OCI-LY1 (cell line): ENCODE measurements around the gene GATD1.
A peak's percentile ranks its signal among the peaks of the same experiment; 100 is the strongest.

Experiments used
- H2AFZ ChIP-seq: fragments of 200-600 bp; sonication (generic), shearing (Covaris generic); 2 replicates; pipeline ENCODE4 v1.6.0; 2014; ENCODE audit warnings: antibody characterized with exemption, mild to moderate bottlenecking, low read length
- H3F3A ChIP-seq: fragments of 200-600 bp; sonication (generic), shearing (Covaris generic); 2 replicates; pipeline ENCODE4 v1.6.0; 2014; ENCODE audit warnings: mild to moderate bottlenecking, antibody characterized with exemption, low read length, moderate library complexity; ENCODE audit not compliant: insufficient read depth
- H3K27ac ChIP-seq: fragments of 200-600 bp; sonication (generic); 2 replicates; pipeline ENCODE4 v1.5.1; 2014; ENCODE audit warnings: low read length, mixed run types, mild to moderate bottlenecking, low read depth; ENCODE audit not compliant: poor library complexity, severe bottlenecking
- H3K27me3 ChIP-seq: fragments of 200-600 bp; sonication (generic); 2 replicates; pipeline ENCODE4 v1.6.0; 2014; ENCODE audit warnings: antibody characterized with exemption, mild to moderate bottlenecking, low read length, moderate library complexity; ENCODE audit not compliant: insufficient read depth
- H3K36me3 ChIP-seq: fragments of 200-600 bp; sonication (generic); 2 replicates; pipeline ENCODE4 v1.6.1; 2014; ENCODE audit warnings: mild to moderate bottlenecking, antibody characterized with exemption, low read length, moderate library complexity, mixed read lengths; ENCODE audit not compliant: insufficient read depth
- H3K4me1 ChIP-seq: fragments of 200-600 bp; sonication (generic); 2 replicates; pipeline ENCODE4 v1.5.1; 2014; ENCODE audit warnings: mild to moderate bottlenecking, low read length, moderate library complexity; ENCODE audit not compliant: insufficient read depth, severe bottlenecking
- H3K4me2 ChIP-seq: fragments of 200-600 bp; sonication (generic), shearing (Covaris generic); 2 replicates; pipeline ENCODE4 v1.6.1; 2014; ENCODE audit warnings: low read length
- H3K4me3 ChIP-seq: fragments of 200-600 bp; sonication (generic); 2 replicates; pipeline ENCODE4 v1.5.1; 2014; ENCODE audit warnings: low read length, low read depth, mild to moderate bottlenecking, mixed read lengths; ENCODE audit not compliant: poor library complexity, severe bottlenecking
- H3K79me2 ChIP-seq: fragments of 200-600 bp; shearing (Covaris generic); 2 replicates; pipeline ENCODE4 v1.6.1; 2016; ENCODE audit warnings: mixed run types, low read length, mixed read lengths; ENCODE audit not compliant: insufficient read depth
- H3K9ac ChIP-seq: fragments of 200-600 bp; sonication (generic), shearing (Covaris generic); 2 replicates; pipeline ENCODE4 v1.6.1; 2014; ENCODE audit warnings: mild to moderate bottlenecking, low read length, mixed read lengths
- H3K9me2 ChIP-seq: fragments of 200-600 bp; sonication (generic), shearing (Covaris generic); 2 replicates; pipeline ENCODE4 v1.6.1; 2014; ENCODE audit warnings: low read depth, mild to moderate bottlenecking, low read length, mixed read lengths
- H3K9me3 ChIP-seq: fragments of 200-600 bp; shearing (Covaris generic); 2 replicates; pipeline ENCODE4 v1.6.1; 2014; ENCODE audit warnings: low read length, mixed read lengths
- H4K20me1 ChIP-seq: fragments of 200-600 bp; sonication (generic), shearing (Covaris generic); 2 replicates; pipeline ENCODE4 v1.6.0; 2016; ENCODE audit warnings: mild to moderate bottlenecking, low read length; ENCODE audit not compliant: insufficient read depth
- EZH2 ChIP-seq: fragments of 200-600 bp; sonication (generic), shearing (Covaris generic); IDR thresholded peaks from 2 replicates; pipeline ENCODE4 v1.8.0; 2017; ENCODE audit warnings: borderline replicate concordance, mixed run types, mild to moderate bottlenecking, antibody characterized with exemption, low read length, moderate library complexity, mixed read lengths
- TF ChIP-seq, protein P1 (sequence below): fragments of 200-600 bp; sonication (generic), shearing (Covaris generic); IDR thresholded peaks from 2 replicates; pipeline ENCODE4 v1.5.1; 2017; ENCODE audit warnings: mild to moderate bottlenecking, antibody characterized with exemption, low read length, moderate library complexity, mixed read lengths

Gene GATD1

DNA sequence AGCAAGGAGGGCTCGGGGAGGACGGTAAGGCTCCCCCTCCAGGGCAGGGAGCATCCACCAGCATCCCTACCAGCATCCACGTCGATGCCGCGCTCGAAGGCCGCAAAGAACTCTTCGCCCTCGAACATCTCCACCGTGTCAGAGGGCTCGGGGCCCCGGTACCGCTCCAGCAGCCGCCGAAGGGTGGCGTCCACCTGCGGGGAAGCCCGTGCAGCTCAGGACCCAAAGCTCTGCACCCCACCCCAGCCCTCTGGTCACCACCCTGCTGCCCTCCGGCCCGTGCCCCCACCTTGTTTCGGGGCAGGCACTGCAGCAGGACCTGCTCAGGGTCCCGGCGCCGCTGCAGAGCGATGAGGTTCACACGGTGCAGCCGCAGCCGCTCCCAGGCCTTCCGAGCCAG lies 23.2 kb upstream of the GATD1 start:
- Histone ChIP-seq H3K9me2 (no peaks in the 10 kb centered on the region), H3K9me3 (no peaks in the 10 kb centered on the region), H3K27ac (no peak overlapping the region), H4K20me1 (no peaks in the 10 kb centered on the region), H3K4me1 (peaks cover 34% of the 10 kb centered on the region), H3K36me3 (peaks cover 38% of the 10 kb centered on the region), H3K4me2 (no peak overlapping the region), H3K27me3 (no peaks in the 10 kb centered on the region), H3K9ac (no peak overlapping the region), H3F3A (no peaks in the 10 kb centered on the region), H3K79me2 (no peaks in the 10 kb centered on the region), H3K4me3 (no peak overlapping the region), H2AFZ (no peak overlapping the region)
- no peak for TF ChIP-seq EZH2
- TF ChIP-seq, protein P1, sequence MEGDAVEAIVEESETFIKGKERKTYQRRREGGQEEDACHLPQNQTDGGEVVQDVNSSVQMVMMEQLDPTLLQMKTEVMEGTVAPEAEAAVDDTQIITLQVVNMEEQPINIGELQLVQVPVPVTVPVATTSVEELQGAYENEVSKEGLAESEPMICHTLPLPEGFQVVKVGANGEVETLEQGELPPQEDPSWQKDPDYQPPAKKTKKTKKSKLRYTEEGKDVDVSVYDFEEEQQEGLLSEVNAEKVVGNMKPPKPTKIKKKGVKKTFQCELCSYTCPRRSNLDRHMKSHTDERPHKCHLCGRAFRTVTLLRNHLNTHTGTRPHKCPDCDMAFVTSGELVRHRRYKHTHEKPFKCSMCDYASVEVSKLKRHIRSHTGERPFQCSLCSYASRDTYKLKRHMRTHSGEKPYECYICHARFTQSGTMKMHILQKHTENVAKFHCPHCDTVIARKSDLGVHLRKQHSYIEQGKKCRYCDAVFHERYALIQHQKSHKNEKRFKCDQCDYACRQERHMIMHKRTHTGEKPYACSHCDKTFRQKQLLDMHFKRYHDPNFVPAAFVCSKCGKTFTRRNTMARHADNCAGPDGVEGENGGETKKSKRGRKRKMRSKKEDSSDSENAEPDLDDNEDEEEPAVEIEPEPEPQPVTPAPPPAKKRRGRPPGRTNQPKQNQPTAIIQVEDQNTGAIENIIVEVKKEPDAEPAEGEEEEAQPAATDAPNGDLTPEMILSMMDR: no peak

DNA sequence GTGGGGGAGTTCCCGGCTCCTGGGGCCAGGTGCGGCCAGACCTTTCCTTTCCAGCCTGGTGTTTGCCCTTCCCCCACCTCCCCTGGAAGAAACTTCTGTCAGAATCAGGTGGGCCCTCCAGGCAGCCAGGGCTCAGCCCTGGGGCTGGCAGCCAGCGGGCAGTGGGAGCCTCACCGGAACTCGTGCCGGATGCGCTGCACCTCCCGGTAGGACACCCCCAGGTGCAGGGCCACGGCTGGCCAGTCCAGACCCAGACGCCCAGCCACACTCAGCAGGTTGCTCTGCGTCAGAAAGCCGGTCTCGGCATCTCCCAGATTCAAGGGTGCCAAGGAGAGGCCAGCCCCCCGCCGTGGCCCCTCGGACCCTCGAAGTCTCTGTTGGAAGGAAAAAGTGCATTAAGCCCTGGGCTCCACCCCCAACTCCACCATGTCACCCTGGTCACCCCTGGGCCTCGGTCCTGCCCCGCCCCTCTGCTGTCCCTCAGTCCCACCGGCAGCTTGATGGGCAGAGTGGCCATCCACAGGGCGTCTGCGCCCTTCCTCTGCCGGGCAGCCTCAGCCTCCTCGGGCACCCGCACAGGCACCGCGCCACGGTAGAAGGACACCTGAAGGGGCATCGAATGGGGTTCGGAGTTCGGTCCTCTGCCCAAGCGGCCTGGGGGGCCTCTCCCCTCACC lies 22.5 kb upstream of the GATD1 start:
- H3K4me1 ChIP-seq: peaks cover 38% of the 10 kb centered on the region
- H3F3A ChIP-seq: no peaks in the 10 kb centered on the region
- no peak overlapping the region for H3K9ac ChIP-seq
- no peaks in the 10 kb centered on the region for H3K27me3 ChIP-seq
- no peak overlapping the region for H3K4me3 ChIP-seq
- no peak overlapping the region for H2AFZ ChIP-seq
- TF ChIP-seq, protein P1: no peak
- no peak for TF ChIP-seq EZH2
- H3K36me3 ChIP-seq: peaks cover 38% of the 10 kb centered on the region
- H4K20me1 ChIP-seq: no peaks in the 10 kb centered on the region
- H3K9me2 ChIP-seq: no peaks in the 10 kb centered on the region
- no peaks in the 10 kb centered on the region for H3K79me2 ChIP-seq
- H3K27ac ChIP-seq: no peak overlapping the region
- no peaks in the 10 kb centered on the region for H3K9me3 ChIP-seq
- H3K4me2 ChIP-seq: no peak overlapping the region

DNA sequence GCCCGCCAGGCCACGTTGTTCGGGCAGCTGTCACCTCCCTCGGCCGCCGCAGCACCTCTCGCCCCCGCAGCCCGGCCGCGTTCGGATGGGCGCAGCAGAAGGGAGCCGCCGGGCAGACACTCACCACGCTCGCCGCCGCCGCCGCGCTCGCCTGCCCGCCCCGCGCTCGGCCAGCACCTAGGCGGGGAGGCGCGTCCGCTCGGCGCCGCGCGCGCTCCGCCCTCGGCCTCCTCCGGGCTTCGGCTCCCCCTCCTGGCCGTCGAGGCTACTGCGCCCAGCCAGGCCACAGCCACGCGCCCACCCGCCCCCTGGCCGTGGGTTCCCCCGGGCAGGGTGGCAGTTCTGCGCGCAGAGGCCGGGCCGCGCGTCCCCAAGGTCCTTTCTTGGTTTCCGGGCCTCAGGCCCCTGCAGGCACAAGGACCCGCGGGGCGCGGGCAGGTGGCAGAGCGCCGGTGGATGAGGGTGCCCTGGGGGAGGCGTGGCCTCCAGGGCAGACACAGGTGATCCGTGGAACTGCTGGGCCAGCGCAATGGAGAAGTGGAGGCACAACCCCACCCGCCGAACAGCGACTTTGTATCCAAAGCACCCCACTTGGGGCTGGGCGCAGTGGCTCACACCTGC lies 20.9 kb upstream of the GATD1 start, which contains the start of gene SLC25A22:
Gene SLC25A22 (minus strand): TSS at position 189 of the 621 bp plus-strand sequence. CDS start 3,275 bp downstream, outside the sequence.
- Histone ChIP-seq H3K4me1 (peaks cover 24% of the 10 kb centered on the region), H4K20me1 (no peaks in the 10 kb centered on the region), H3K9ac (peak within 1 kb of the TSS; percentile 83), H3K27me3 (no peaks in the 10 kb centered on the region), H3K4me3 (peak within 1 kb of the TSS; percentile 86), H3K36me3 (peaks cover 42% of the 10 kb centered on the region), H2AFZ (no peak within 1 kb of the TSS), H3K27ac (peak within 1 kb of the TSS; percentile 71), H3K79me2 (no peaks in the 10 kb centered on the region), H3K4me2 (peak within 1 kb of the TSS; percentile 97), H3K9me2 (no peaks in the 10 kb centered on the region), H3F3A (no peaks in the 10 kb centered on the region), H3K9me3 (no peaks in the 10 kb centered on the region)
- TF ChIP-seq, protein P1: peak; percentile 68
- no peak for TF ChIP-seq EZH2
